Activated CD4-positive, alpha-beta T cell treated with anti-CD3 and anti-CD28 coated beads, Interleukin-2, amount 50 U/mL, for 24 hours (primary cell): ENCODE measurements around the gene TGM2.

Experiments
- DNase-seq, 2 donors: peaks; one replicate each; pipeline ENCODE4 v3.0.0-alpha.2; 2020; ENCODE audit warnings: low read depth in 1 of 2, low spot score in 1 of 2

TGM2 gene

DNA sequence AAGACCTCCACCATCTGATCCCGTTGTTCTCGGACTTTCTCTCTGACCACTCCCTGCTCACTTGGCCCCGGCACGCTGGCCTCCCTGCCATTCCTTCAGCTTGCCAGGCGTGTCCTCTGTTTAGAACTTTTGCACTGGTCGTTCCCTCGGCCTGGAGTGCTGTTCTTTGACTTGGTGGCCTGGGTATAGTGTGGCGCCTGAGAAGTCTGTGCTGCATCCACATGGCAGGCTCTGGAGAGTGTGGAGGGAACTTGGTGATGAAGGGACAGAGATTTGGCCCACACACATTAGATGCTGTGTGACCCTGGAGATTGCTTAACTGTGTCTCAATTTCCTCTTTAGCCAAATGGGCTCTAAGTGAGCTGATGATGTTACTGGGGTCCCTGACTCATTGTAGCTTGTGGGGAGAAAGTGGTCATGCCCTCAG lies 13.0 kb upstream of the TGM2 start:
- DNase-seq = no peak

- DNase-seq = no peak
These were observed 12.1 kb upstream of the TGM2 start for GRCh38 chr20:38177201-38177600.

- DNase-seq = no peak
These were observed 10.5 kb upstream of the TGM2 start for GRCh38 chr20:38175304-38176180.

- no peak for DNase-seq
These were observed 8.4 kb upstream of the TGM2 start for GRCh38 chr20:38173237-38174156.

- no peak for DNase-seq
These were observed 7.3 kb upstream of the TGM2 start for GRCh38 chr20:38172408-38172807.

DNA sequence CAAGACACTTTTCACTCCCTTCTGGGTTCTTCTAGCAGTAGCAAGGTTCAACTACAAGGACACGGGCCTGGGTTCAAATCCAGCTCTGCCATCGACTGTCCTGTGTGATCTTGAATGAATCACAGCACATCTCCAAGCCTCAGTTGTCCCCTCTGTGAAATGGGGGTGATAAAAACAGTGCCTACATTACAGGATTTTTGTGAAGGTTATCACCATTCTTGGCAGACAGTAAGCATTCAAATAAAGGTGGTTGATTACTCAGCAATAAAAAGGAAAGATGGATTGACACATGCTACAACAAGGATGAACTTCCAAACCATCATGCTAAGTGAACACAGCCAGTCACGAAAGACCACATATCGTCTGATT lies 6.6 kb upstream of the TGM2 start:
- DNase-seq = no peak

DNA sequence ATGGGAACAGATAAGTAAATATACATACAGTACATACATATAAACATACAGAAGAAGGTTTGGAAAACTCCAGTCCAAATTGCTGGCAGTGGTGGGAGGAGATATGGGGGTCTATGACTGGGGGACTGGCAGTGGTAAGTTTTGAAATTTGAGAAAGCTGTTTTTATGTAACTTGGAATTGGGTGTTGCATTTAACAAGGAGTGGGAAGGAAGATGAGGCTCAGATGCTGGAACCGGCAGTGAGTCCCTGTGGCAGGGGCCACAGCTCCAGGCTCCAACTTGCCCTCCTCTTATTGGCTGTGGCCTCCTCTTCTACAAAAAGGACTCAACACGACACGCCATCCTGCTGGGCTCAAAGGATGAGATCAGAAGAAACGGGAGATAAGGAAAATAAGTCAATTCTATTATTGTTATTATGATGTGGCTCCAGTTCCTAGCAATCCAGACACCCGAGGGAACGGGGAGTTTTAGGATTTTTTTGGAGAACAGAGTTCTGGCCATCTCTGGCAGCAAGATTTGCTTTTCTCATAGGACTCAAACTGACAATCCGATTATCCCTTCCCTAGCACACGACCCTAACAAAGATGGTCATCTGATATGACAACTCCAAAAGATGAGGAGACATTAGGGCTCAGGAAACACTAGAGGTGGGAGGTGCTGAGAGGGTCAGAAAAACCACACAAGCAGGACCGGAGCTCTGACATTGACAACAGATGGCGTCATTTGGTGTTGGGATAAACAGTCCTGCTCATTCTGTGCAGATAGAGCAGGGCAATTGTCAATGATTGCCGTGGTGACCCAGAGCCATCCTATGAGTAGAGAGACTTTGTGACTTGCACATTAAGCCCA lies 6.0 kb upstream of the TGM2 start:
- DNase-seq = no peak

DNA sequence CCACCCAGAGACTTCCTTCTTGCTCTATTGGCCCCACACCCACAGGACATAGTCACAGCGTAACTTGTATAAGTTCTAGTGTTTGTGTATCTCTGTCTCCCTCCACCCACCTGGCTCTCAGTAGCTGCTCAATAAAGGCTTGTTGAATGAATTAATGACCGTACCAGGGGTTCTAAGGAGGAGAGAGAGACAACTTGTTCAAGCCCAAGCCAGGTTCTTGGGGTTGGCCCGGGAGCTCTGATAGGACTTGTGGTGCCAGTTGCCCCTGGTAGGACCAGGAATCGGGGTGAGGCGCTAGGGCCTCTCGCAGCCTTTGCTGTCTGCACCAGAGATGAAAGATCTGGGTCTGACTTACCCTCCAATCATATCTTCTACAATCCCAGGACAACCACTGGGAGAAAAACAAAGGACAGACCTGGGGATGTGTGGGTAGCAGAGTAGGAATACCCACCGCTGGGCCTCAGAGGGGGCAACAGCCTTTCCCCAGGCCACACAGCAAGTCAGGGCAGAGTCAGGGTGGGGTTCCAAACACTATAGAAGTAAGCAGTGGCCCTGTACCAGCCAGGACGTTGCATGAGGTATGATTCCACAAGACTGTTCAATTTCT lies 5.3 kb upstream of the TGM2 start:
- DNase-seq = no peak

- no peak for DNase-seq
These were observed 4.6 kb upstream of the TGM2 start for GRCh38 chr20:38169636-38170193.

GRCh38 chr20:38168791-38169589 lies 3.9 kb upstream of the TGM2 start:
- no peak for DNase-seq

DNA sequence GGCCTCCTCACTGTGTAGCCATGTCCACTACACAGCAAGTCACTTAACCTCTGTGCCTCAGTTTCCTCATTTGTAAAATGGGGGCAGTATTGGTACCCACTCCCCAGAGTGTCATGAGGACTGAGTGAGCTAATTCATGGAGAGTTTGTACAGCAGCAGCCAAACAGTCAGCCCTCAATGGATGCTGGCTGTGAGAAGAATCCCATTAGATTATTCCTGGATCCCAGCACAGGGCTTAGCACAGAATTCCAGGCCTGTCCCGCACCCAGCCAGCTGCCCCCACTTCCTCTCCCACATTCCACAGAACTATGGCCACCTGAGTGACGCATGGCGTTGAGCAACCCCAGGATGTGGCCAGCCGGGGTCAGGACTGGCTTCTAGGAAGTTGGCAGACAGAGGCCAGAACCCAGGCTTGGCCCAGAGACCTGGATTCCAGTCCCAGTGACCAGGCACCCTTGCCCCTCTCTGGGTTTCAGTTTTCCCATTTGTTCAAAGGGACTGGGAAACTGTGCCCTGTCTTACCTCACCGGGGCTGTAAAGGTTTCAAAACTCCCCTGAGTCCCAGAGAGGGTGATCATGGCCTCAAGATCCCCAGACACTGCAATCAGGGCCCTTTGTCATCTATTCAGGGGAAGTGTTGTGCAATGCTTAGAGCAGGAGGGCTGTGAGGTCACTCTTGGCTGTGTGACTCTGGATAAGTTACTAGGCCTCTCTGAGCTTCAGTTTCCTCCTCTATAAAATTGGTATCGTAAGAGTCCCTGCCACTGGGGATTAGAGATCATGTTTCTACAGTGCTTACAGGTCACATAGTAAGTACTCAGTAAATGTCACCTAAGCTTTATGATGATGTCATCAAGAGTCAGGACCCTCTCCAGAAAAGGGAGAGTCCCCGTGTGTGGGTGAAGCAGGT lies 3.0 kb upstream of the TGM2 start:
- DNase-seq = no peak

GRCh38 chr20:38167328-38167850 lies 2.3 kb upstream of the TGM2 start:
- DNase-seq = no peak

DNA sequence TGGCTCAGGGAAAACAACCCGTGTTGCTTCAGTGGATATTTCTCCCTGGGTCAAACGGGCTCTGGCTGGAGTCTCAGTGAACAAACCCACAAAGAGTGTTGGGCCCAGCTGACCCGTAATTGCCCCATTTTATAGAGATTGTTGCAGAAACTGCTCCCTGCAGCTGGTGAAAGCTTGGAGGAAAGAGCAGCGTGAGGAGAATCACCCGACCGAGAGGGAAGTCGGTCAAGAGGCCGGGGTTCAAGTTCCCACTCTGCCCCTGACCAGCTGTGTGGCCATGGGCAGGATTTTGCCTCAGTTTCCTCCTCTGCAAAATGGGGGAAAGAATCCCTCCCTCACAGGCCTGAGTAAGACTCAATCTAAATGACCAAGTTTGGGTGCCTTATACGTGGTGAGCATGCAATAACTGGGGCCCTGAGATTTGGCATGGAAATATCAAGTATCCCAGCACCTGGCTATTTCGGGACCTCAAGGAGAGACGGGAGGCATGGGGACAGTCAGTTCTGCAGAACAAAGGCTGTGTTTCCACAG lies 1.7 kb upstream of the TGM2 start:
- no peak for DNase-seq

GRCh38 chr20:38165966-38166702 lies 1.1 kb upstream of the TGM2 start:
- DNase-seq = no peak

- no peak for DNase-seq
These were observed 414 bp downstream of the TGM2 start for GRCh38 chr20:38164624-38165088.

- DNase-seq = no peak
These were observed 1.0 kb downstream of the TGM2 start for GRCh38 chr20:38164069-38164468.
